ENCODE measurements around the gene SYNPO2.
"Not testable (repeated sequence)": the region's sequence is repeated elsewhere in the genome, so short reads cannot be mapped to it uniquely, and the experiment has no call there.

Gene SYNPO2, protein sequence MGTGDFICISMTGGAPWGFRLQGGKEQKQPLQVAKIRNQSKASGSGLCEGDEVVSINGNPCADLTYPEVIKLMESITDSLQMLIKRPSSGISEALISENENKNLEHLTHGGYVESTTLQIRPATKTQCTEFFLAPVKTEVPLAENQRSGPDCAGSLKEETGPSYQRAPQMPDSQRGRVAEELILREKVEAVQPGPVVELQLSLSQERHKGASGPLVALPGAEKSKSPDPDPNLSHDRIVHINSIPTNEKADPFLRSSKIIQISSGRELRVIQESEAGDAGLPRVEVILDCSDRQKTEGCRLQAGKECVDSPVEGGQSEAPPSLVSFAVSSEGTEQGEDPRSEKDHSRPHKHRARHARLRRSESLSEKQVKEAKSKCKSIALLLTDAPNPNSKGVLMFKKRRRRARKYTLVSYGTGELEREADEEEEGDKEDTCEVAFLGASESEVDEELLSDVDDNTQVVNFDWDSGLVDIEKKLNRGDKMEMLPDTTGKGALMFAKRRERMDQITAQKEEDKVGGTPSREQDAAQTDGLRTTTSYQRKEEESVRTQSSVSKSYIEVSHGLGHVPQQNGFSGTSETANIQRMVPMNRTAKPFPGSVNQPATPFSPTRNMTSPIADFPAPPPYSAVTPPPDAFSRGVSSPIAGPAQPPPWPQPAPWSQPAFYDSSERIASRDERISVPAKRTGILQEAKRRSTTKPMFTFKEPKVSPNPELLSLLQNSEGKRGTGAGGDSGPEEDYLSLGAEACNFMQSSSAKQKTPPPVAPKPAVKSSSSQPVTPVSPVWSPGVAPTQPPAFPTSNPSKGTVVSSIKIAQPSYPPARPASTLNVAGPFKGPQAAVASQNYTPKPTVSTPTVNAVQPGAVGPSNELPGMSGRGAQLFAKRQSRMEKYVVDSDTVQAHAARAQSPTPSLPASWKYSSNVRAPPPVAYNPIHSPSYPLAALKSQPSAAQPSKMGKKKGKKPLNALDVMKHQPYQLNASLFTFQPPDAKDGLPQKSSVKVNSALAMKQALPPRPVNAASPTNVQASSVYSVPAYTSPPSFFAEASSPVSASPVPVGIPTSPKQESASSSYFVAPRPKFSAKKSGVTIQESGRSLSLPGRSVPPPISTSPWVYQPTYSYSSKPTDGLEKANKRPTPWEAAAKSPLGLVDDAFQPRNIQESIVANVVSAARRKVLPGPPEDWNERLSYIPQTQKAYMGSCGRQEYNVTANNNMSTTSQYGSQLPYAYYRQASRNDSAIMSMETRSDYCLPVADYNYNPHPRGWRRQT

DNA sequence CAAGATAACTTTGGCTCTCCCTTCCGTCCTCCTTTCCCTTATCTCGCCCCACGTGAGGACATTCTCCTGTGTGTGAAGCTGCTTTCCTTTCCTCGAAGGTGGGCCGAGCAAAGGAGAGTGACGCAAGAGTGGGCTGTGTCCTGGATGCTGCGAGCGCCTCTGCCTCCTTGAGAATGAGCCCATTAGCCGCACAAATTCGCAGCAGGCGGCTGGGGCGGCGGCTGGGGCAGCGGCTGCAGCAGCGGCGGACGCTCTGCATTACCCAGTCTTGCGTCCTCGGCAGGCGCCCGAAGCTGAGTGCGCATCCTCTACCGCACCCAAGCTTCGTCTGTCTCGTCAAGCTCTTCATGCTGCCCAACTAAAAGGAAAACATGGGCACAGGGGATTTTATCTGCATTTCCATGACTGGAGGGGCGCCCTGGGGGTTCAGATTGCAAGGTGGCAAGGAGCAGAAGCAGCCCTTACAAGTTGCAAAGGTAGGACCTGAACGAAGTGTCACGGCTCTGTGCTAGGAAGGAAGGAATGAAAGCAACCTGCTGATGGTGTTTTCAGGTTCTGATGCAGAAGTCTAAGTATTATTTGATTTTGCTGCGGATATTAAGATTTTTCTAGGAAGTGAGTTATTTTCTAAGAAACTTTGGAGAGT is at the start of gene SYNPO2:
TSS of gene SYNPO2 (plus strand) at position 189 of the 646 bp plus-strand sequence. CDS start at position 372, 183 bp downstream.
- peak; percentile 10 for DNase-seq

DNA sequence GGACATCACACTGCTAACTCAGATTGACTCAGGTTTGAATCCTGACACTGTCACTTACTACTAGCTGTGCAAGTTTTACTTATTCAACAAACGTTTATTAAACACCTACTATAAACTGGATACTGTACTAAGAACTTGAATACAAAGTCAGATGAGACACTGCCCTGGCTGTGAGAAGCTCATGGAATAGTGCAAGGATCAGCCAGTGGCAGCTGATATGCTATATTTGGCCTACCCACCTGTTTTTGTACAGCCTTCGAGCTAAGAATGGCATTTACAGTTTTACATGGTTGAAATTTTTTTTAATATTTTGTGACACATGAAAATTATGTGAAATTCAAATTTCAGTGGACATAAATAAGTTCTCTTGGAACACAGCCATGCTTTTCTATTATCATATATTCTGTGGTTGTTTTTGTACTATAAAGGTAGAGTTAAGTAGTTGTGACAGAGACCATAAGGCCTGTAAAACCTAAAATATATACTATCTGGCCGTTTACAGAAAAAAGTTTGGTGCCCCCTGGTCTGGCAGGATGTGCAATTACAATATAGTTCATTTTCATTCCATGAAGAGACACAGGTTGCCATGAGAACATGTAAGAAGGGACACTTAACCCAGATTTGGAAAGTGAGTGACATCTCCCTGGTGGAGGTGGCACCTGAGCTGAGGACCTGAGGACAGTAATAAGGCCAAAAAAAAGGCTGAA is 49.3 kb upstream of the SYNPO2 start:
- no peak for DNase-seq

DNA sequence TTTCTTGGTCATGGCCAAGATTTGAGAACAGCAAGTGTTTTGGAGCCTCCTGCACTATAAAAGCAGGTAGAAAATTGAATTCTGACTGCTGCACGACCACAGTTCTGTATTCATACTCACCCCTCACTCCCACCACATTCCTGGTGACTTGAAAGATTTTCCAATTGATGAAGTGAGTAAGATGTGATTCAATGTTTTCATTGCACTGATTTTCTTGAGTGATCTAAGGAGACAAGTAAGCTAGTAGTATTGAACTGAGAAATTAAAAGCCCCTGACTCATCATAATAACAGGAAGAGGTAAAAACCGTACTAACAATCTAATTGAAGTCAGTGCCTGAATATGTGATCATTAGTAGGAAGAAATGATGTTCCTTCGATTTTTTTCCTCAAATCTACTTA is 46.6 kb upstream of the SYNPO2 start:
- no peak for DNase-seq

DNA sequence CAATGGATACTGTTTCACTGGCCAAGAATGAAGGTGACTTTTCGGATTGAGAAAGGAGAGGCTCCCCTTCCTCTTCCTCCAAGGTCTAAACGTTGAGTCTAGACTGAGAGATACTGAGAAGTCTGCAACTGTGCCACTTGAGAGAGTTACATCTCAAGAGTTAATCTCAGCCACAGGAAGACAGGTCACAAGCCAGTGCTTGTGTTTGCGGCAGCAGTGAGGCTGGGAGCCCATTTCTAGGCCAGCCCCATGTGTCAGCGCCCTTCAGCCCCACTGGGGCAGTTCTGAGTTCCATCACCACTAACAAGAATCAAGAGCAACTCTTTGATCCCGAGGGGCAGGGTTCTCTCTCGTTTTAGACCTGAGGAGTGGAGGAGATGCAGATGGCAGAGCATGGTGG is 45.4 kb upstream of the SYNPO2 start:
- DNase-seq = no peak

DNA sequence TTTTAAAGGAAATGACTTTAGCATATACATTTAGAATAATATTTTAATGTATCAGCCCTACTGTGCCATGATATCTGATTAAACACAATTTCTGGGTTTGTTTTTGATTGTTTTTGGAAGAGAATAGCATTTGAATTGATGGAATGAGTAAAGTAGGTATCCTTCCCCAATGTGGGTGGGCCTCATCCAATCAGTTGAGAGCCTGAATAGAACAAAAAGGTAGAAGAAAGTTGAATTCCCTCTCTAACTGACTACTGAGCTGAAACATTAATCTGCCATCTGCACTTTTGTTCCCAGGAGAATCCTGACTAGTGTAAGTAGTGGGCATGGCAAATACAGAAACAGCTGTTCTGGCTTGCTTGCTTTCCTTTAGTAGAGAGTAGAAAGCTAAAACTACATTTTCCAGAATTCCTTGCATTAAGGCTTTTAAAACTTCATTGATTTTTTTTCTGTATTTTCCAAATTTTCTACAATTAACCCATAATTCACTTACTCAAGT is 43.1 kb upstream of the SYNPO2 start:
- DNase-seq = no peak

DNA sequence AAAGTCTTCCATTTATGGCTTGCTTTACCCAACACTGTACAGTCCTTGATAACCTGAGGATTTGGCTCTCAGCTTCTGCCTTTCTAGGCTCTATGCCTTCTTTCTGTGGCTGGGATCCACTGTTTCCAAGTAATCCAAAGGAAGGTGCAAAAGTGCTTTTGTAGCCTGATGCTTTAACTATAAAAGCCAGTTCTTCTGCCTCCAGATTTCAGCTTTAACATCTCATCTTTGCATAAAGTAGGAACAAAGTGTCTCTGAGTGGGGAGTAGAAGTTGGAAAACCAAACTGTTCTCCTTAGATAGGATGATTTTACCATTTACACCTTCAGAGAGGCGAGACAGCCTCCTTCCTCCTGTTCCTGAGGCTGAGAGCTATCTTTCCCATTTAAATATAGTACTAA is 41.7 kb upstream of the SYNPO2 start:
- no peak for DNase-seq

DNA sequence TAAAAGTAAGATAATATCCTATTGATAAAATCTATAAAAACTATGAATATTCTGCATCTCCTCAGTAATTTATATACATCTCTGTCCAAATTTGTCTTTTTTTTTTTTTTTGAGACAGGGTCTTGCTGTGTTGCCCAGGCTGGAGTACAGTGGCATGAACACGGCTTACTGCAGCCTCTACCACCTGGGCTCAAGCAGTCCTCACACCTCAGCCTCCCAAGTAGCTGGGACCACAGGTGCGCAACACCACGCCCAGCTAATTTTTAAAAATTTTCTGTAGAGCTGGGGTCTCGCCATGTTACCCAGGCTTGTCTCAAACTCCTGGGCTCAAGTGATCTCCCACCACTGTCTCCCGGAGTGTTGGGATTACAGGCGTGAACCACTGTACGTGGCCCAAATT is 40.4 kb upstream of the SYNPO2 start:
- no peak for DNase-seq

DNA sequence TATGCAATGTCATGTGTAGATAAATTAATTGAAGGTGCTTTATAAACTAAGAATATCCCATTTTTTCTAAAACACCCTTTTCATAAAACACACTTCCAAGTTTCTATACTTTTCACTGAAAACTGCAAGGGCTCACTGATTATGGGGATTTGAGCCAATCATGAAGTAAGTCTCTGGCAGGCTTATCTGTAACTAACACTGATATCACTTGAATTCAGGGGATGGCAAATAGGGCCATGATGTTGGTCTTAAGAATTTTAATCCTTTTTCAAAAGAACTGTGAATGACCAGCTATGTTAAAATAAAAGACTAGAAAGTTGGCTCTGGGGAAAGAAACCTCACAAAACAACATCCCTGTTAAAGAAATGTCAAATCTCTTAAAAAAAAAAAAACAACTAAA is 39.8 kb upstream of the SYNPO2 start:
- DNase-seq = no peak

DNA sequence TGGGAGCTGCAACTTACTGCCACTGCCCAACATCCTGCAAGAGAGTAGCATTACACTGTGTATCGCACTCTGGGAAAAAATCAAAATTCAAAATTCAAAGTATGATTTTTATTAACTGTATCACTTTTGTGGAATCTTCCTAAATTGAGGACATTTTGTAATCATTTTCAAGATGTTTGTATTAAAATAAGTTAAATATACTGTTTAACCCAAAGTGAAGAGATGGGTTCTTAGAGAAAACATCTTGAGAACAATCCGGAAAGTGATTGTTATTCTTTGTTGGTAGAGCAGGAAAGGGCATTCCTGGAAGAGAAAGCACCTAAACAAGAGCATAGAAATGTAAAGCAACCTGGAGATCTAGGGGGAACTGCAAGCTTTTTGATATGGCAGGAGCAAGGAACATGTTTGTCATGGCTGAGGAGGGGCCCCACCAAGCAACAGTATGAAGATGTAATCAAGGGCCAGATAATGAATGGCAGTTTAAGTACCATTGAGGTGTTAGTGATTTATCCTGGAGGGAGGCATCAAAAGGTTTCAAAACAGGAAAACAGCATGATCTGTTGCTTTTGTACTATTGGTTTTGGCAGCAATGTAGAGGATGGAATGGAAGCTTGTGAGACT is 38.7 kb upstream of the SYNPO2 start:
- no peak for DNase-seq

DNA sequence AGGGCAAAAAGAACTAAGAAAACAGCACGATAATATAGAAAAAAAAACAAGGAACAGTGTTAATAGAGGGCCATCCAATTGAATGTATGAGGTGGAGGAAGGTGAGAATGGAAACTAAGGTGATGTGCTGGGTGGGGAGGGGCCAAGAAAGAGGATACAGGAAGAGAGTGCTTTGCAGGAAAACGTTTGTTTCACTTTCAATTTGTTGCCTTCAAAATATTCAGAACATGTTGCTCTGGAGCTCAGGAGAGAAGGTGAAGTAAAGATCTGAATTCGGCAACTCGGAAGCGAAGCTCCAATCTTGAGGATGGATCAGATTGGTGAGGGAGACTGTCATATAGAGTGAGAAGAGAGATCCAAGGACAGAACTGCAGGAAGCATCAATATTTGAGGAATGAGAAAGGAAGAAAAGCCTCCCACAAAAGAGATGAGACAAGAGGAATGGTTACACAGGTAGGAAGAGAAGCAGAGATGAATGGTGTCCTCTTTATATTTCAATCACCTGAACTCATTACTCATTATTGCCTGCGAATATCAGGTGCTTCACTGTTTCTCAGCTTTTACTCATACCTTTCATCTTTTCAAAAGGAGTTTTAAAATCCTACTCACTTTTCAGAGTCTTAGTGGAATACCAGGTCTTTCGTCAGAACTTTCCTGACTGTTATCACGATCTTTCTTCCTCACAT is 38.0 kb upstream of the SYNPO2 start:
- DNase-seq = no peak

DNA sequence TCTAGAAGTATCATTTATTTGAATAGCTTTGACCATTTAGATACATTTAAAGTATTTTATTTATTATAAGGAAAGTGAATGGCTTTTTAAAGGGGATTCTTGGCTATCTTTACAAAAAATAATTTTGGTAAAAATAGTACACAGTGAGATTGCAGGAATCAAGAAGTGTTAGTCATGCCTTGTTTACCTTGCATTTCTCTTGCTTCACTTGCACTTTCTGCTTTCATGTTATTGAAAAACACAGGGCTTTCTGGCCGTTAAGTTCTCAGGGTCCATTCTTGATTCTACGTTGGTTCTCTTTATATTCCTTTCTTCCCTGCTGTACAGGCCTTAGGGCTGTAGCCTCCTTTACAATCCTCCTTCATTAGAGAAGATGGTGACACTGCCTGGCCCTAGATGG is 30.9 kb upstream of the SYNPO2 start:
- no peak for DNase-seq

DNA sequence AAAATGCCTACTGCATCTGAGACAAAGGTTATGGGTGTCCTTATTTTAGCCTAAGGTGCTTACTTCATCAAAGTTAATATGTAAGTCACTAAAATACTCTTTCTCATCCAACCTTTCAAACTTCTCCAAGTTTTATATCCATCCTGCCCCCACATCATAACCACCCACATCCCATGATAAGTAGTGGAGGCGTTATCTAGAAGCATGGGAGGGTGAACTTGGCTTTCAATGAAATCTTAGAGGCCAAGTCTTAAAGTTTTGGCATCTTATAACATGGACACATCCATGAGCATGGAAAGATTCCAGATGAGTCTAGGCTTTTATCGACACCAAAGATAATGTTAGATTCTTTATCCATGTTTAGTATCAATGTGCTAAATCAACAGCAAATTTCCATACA is 29.9 kb upstream of the SYNPO2 start:
- DNase-seq = no peak

DNA sequence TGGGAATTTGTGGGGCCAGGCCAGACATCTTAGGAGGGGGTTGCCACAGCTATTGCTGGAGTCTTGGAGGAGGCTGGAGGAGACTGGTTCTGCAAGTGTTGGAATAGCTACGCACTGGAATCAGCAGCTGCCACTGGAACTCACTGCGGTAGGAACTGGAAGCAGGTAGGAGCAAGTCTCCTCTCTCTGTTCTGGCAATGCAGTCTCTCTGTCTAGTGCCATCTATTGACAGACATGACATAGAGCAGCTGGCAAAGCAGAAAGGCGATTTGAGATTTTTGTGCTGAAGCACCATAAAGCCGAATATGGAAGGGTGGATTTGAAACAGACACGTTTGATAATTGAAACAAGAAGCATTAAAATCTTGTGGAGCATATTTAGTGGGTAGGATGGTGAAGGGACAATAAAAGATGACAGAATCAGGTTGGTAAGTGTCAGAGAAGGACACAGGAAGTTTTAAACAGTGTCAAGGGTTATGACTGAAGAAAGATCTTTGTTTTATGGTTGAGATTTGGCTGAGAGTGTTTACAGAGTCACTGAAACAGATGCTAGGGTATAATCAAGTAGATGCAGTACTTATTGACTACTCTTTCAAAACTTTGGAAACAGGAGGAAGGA is 23.5 kb upstream of the SYNPO2 start:
- peak; percentile 9 for DNase-seq

DNA sequence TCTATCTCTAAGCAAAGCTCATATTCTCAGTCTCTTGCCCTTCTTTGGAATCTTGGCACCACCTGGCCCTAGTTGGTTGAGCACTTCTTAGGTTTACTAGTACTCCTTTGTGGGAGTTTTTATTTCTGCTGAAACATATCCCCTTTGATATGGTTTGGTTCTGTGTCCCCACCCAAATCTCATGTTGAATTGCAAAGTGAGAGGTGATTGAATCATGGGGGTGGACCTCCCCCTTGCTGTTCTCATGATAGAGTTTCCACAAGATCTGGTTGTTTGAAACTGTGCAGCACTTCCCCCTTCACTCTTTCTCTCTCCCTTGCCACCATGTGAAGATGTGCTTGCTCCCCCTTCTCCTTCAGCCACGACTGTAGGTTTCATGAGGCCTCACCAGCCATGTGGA is 22.2 kb upstream of the SYNPO2 start:
- DNase-seq = no peak

DNA sequence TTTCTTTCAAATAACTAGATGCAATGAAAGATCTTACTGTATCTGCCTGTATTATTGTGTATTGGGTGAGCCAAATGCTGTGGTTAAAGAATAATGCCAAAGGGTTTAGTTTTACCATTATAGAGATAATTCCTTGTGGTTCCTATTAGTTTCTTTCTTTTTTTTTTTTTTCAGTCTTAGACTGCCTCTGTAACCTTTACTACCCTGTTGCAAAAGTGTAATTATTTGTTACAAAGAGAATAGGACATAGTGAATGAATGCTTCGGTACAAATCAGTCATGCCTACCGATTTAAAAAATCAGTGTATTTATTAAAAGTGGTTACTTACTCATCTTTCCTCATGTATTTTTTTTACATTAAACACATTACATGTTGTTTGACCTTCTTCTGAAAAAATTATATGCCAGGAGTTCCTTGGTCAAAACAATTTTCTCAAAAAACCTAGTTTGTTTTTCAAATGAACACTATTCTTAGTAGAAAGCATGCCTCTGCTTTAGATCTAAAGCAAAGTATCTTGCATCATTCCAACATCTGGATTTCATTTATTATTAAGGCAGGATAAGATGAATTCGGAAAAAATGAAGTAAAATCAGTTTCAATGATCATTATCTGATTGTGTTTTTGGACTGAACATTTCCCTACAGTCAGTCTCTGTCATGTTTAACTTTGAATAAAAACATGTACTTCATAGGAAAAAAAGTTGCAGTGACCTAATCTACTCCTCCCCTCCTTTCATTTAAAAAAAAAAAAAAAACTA is 21.2 kb upstream of the SYNPO2 start:
- DNase-seq = no peak

DNA sequence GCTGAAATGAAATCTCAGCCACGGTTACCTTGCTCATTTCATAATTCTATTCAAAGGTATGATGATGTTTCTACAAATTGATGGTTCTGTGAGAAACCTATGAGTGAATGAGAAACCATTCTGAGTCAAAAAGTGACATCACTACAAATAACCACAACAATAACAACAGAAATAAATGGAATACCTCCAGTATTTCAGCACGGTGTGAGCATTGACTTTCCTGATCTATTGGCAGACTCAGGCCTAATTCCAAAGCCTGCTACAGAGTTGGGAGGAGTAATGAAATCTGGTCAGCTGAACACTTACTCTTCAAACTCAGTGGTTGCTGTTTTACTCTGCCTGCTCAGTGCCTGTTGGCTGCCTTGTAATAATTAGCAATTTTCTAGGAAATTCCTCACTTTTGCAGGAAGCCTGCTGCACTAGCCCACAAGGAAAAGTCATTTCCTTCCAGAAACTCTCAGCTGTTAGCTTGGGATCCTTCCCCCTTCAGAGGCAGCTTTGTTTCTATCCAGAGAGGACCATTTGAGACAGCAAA is 18.8 kb upstream of the SYNPO2 start:
- no peak for DNase-seq

DNA sequence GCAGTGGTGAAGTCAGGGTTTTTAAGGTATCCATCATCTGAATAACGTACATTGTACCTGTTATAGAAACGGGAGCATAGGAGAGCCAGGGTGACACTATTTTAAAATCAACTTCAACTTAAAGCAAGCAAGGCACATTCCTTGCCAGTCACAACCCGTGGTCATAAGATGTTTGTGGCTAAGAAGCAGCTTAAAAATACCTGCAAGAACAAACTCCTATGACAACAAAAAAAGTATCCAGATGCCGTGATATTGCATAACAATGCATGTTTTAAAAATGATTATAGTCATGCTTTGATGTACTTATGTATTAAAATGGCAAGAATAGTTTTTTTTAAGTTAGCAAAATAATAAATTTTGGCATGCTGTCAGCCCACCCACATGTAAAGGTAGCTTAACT is 16.5 kb upstream of the SYNPO2 start:
- no peak for DNase-seq

DNA sequence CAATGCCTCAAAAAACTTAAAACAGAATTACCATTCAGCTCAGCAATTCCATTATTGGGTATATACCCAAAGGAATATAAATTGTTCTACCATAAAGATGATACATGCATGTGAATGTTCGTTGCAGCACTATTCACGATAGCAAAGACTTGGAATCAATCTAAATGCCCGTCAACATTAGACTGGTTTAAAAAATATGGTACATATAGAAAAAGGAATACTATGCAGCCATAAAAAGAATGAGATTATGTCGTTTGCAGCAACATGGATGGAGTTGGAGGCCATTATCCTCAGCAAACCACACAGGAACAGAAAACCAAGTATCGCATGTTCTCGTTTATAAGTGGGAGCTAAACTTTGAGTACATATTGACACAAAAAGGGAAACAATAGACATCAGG is 10.9 kb upstream of the SYNPO2 start:
- no peak for DNase-seq

DNA sequence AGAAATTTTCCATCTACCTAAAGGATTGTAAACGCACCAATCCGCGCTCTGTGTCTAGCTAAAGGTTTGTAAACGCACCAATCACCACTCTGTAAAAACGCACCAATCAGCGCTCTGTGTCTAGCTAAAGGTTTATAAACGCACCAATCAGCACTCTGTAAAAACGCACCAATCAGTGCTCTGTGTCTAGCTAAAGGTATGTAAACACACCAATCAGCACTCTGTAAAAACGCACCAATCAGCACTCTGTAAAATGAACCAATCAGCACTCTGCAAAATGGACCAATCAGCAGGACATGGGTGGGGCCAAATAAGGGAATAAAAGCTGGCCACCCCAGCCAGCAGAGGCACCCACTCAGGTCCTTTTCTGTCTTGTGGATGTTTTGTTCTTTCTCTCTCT is 10.1 kb upstream of the SYNPO2 start:
- DNase-seq = not testable (repeated sequence)
